HG02870 (cell line): ENCODE results near the gene RPS6KA4.

ENCODE experiments used
- ATAC-seq: cut with Tn5 transposase; IDR thresholded peaks from one replicate; pipeline ENCODE4 v1.9.1; 2021; ENCODE audit warnings: mild to moderate bottlenecking, moderate library complexity; ENCODE audit not compliant: unreplicated experiment

The RPS6KA4 gene

GRCh38 chr11:64362339-64362738, 3.4 kb downstream of the RPS6KA4 start:
- ATAC-seq = no peak

- no peak for ATAC-seq
These were observed 5.5 kb downstream of the RPS6KA4 start for GRCh38 chr11:64364435-64364834.

DNA sequence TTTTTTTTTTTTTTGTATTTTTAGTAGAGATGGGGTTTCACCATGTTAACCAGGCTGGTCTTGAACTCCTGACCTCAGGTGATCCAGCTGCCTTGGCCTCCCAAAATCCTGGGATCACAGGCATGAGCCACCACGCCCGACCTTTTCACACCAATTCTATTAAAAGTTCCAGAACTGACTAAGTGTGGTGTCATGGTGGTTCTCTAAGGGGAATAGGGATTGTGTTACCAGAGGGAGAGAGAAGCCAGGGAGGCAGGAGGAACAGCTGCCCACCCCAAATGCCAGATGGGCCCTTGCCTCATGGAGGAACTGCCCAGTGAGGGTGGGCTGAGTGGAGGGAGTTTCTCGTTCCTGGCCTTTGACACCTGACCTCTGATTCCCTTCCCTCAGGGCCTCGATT, 5.9 kb downstream of the RPS6KA4 start:
- no peak for ATAC-seq

GRCh38 chr11:64366751-64367150, 7.8 kb downstream of the RPS6KA4 start:
- ATAC-seq = no peak

GRCh38 chr11:64367931-64368672, 9.1 kb downstream of the RPS6KA4 start:
- no peak for ATAC-seq

DNA sequence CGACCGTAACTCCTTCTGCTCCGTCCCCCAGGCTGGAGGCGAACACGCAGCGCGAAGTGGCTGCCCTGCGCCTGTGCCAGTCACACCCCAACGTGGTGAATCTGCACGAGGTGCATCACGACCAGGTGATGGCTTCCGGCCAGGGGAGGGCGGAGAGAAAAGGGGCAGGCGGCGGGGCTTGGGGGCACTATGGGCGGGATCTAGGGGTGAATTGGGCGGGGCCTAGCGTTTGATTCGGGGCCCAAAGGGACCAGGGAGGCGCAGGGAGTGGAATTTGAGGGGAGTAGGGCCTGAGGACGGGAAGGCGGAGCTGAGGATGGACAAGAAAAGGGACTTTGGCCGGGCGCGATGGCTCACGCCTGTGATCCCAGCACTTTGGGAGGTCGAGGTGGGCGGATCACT, 9.7 kb downstream of the RPS6KA4 start:
- no peak for ATAC-seq

DNA sequence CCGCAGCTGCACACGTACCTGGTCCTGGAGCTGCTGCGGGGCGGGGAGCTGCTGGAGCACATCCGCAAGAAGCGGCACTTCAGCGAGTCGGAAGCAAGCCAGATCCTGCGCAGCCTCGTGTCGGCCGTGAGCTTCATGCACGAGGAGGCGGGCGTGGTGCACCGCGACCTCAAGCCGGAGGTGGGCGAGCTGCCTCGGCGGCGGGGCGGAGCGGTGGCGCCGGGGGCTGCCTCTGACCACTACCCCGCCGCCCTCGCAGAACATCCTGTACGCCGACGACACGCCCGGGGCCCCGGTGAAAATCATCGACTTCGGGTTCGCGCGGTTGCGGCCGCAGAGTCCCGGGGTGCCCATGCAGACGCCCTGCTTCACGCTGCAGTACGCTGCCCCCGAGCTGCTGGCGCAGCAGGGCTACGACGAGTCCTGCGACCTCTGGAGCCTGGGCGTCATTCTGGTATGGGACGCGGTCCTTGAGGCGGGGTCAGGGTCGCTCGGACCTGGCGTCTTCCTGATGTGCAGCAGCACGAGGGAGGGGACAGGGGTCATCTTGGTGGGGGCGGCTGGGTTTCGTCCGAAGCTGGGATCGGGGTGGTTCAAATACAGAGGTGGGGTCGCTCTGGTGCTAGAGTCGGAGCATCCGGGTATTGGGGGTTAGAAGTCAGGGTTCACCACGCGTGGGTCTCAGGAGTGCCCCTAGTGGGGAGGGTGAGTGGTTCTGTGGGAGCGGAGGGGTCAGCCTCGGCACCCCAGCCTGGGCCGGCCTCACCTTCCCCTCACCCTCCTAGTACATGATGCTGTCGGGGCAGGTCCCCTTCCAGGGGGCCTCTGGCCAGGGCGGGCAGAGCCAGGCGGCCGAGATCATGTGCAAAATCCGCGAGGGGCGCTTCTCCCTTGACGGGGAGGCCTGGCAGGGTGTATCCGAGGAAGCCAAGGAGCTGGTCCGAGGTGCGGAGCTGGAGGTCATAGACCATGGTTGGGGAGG, 10.8 kb downstream of the RPS6KA4 start:
- ATAC-seq = no peak

DNA sequence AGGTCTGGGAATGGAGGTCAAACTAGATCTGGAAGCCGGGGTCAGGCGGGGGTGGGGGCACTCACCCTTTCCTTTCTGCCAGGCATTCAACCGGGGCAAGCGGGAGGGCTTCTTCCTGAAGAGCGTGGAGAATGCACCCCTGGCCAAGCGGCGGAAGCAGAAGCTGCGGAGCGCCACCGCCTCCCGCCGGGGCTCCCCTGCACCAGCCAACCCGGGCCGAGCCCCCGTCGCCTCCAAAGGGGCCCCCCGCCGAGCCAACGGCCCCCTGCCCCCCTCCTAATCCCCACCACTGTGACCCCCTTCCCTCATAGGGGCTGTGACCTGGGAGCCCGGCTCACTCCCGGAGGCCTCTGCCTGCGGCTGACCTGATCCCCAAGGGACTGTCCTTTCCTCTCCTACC, 12.2 kb downstream of the RPS6KA4 start:
- no peak for ATAC-seq

DNA sequence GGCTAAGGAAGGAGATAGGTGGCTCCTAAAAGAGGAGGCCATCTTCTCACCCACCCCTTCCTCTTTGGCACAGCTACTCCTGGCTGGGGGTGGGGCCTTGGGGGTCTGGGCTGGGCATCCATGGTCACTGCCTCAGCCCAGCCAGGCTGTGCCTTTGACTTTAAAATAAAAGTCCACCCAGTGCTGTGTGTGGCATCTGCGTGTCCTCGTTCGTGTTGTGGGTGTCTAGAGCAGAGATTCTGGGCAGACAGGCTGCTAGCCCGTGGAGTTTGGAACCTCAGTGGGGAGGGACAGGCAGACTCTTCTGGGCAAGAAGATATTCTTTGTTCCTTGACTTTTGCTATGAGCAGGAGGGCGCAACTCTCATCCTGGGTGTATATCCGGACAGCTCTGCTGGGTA, 13.1 kb downstream of the RPS6KA4 start:
- no peak for ATAC-seq

DNA sequence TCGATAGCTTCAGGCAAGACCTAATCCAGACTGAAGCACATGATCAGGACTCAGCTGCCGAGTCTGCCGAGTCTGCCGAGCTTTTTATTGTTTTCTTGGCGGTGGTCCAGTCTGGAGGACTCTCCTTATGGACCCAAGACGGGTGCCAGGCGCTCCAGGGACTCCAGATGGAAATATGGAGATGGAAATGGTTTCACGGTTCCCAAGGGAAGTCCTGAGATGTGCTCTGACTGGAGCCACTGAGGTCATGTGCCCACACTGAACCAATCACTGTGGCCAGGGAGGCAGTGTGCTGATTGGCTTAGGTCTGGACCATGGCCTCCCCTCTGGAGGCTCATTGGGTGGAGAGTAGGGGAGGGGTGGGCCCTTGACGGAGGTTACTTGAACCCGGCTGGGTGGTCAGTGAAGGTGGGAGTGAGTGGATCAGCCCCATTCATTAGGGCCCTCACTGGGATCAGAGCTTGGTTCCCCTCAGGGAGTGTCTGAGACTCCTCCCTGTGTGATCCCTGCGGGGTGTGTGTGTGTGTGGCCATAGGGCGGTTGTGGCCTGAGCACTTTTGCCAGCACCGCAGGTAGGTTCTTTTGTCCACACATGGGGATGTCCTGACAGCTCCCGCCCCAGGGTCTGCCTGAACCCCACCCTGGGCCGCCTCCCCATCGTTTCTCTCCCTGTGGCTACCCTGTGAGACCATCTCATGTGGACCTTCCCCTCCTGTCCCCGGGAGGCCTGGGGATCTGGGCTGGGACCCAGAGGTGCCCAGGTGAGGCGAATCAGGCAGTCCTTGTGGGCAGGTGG, 14.0 kb downstream of the RPS6KA4 start:
- ATAC-seq = no peak

DNA sequence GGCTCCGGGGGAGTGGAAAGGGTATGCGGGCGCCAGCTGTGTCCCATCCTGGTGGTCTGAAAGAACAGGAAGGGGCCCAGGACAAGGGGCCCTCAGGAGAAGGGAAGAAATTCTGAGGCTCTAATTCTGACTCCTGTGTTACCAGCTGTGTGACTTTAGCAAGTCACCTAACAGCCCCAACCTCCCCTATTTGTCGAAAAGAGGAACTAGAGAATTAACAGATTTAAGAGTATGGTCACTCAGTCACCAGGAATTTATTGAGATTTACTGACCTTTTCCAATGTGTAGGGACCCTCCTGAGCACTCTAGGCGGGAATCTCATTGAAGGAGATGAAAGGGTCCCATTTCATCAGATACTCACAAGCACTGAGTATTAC, 14.6 kb downstream of the RPS6KA4 start:
- no peak for ATAC-seq

GRCh38 chr11:64376071-64376470, 17.1 kb downstream of the RPS6KA4 start:
- ATAC-seq = no peak

GRCh38 chr11:64378335-64378880, 19.4 kb downstream of the RPS6KA4 start:
- no peak for ATAC-seq

DNA sequence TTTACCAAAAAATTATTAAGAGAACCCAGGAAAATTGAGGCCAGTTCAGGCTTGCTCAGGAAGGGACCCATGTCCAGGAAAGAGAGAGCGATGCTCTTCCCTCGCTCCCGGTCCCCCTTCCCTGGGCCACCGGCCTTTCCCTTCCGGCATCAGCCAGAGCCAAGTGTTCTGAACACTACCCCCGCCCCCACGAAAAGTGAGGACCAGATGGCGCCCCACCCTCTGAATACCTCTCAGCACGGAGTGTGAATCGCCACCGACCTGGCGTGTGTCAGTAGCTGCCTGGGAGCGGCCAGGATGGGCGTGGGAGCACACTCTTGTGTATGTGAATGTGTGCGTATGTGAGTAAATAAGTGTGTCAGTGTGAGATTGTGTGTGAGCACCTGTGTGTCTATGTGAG, 20.2 kb downstream of the RPS6KA4 start:
- ATAC-seq = no peak

DNA sequence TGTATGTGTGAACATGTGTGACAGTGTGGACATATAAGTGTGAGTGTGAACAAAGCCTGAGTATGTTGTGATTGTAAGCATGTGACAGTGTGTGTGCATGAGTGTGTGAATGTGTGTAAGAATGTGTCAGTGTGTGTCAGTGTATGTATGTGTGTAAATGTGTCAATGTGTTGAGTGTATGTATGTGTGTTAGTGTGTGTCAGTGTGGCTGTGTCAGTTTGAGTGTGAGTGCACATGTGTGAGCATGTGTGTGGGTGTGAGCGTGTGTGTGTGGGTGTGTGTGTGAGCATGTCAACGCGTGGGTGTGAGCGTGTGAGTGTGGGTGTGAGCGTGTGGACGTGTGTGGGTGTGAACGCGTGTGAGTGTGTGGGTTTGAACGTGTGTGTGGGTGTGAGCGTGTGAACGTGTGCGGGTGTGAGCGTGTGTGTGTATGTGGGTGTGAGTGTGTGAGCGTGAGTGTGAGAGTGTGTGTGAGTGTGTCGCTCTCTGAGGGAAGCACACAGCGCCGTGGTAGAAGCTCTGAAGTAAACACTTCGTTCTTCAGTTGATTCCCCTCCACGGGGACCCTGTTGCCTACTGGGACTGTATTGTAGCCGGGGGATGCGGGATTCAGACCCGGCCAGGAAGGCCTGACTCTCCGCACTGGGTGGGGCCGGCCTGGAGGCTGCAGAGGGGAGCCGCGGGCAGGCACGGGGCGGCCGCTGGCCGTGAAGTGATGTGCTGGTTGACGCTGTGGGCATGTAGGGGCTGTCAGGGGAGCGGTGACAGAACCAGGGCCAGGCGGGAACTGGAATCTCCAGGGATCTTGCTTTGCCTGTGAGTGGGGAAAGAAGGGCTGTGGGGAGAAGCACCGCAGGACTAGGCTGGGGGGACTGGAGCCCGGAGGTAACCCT, 21.1 kb downstream of the RPS6KA4 start:
- ATAC-seq = no peak

DNA sequence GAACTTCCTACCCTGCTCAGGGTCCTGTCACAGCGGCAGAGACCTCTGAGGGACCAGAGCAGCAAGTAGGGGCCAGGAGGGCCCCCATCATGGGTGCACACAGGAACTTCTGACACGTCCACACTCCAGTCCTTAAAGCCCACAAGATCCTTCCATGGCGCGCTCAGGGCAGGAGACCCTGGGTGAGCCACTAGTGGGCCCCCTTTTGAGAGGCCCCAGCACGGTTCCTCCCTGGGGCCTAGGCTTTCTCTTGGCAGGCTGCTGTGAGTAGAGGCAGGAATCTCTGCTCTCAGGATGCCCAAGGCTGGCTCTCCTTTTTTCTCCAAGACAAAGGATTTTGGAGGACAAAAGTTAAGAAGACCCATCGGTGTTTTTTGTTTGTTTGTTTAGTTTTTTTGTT, 22.4 kb downstream of the RPS6KA4 start:
- no peak for ATAC-seq

- ATAC-seq = no peak
These were observed 23.1 kb downstream of the RPS6KA4 start for GRCh38 chr11:64382047-64382446.

DNA sequence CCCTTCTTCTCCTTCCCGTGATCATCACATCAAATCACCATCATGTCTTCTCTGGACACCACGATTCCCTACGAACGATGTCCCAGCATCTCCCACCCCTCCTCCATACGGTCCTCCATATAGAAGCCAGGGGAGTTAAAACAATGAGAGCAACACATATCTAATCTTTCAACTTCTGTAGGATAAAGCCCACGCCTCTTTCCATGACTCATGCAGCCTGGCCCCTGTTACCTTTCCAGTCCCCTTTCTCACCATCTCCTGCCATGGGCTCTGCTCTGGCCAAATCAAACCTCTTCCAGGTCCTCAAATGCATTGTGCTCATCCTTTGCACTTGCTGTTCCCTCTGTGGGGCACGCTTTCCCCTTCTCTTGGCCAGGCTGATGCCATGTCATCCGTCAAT, 23.6 kb downstream of the RPS6KA4 start:
- no peak for ATAC-seq

DNA sequence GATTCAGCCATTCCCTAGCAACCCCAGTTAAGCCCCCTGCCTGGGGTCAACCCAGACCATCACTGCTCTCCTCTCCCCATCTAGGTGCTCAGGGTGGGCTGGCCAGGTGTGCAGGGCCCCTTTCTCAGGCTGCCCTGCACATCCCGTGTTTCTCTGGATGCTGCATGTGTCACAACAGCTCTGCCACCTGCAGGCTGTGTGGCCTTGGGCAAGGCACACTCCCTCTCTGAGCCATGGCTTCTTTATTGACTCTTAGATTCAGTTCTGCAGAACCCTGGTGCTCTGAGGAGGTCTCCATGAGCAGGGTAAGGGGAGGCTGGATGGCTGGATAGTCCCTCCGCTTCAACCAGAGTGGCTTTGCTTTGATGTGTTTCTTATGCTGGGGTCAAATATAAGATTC, 24.6 kb downstream of the RPS6KA4 start:
- ATAC-seq = no peak
